SK-N-DZ (cell line): Measurements from ENCODE around the gene CD209.

Experiments used
- DNase-seq: peaks from one replicate; pipeline ENCODE4 v3.0.0-alpha.2; 2015; ENCODE audit warnings: low spot score

The CD209 gene

DNA sequence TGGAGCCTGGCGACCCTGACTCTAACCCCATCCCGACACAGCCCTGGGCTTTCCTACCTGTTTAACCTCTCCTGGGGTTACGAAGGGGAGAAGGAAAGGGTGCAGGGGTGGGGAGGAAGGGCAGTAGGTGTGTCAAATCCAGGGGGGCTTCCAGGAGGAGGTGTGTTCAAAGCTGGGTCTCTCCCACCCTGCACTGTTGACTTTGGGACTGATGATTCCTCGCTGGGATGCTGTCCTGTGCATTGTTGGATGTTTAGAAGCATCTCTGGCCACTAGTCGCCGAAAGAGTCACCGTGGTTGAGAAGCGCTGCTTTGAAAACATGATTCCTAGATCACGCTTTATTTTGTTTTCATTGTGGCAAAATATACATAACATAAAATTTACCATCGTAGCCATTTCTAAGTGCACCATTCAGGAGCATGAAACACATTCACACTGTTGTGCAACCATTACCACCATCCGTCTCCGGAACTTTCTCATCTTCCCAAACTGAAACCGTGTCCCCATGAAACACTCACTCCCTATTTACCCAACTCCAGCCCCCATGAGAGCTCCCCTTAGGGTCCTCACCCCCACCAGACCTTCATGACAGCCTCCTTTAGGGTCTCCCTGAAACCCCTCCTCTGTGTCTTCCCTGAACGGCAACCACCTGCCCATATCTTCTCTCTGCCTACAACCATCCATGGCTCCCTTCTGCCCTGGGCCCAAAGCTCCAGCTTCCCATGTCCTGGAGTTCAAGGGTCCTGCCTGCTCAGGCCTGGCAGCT lies 41.0 kb downstream of the CD209 start:
- DNase-seq, result no peak

GRCh38 chr19:7705387-7706187 lies 41.7 kb downstream of the CD209 start:
- DNase-seq, result no peak

DNA sequence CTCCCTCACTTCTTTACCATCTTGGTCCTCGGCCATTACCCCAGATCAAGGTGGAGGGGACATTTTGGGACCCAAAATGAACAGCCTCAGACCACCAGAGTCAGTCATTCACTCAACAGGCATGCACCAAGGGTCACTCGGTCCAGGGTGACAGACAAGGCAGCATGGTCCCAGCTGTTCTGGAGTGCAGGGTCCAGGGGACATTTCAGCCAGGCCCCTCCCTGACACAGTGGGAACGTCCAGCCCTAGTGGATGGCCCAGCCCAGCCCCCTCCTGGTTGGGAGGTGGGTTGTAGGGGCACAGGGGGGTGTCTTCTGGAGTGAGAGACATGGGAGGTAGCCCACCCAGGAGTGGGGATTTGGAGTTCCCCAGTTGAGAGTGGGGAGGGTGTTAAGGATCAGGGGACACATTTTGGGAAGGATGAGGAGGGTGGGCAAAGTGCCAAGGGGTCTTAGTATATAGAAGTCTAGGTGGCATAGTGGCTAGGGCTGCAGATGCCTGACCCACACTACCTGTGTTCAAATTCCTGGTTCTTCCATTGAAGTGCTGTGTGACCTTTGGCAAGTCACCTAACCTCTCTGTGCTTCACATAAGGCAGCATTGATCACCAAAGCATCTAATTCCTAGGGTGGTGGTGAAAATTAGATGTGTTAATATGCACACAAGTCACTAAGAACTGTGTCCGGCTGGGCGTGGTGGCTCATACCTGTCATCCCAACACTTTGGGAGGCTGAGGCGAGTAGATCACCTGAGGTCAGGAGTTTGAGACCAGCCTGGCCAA lies 42.9 kb downstream of the CD209 start:
- no peak for DNase-seq

DNA sequence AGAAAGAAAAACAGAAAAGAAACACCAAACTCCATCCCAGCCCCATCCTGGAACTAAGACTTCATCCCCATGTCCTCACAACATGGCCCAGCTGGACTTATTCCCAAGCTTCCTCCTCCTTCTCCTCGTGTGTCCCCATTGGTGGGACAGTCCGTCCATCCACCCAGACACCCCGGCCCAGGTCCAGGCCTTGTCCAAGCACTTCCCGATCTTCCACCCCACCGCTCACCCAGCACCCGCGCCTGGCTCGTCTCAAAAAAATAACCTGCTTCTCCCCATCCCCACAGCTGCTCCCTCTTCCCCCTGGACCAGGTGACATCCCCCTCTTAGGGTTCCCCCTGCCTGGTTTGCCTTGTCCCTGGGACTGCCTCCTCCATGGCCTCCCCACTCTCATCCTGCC lies 44.0 kb downstream of the CD209 start:
- no peak for DNase-seq

- DNase-seq, result no peak
Measured at GRCh38 chr19:7701654-7702457, 45.5 kb downstream of the CD209 start, which contains the start of gene FCER2. Gene FCER2 (minus strand): TSS chr19:7702131. CDS start chr19:7699760, 2,371 bp downstream.

GRCh38 chr19:7701049-7701653 lies 46.2 kb downstream of the CD209 start:
- no peak for DNase-seq

GRCh38 chr19:7699417-7700401 lies 47.6 kb downstream of the CD209 start:
- DNase-seq, result no peak

DNA sequence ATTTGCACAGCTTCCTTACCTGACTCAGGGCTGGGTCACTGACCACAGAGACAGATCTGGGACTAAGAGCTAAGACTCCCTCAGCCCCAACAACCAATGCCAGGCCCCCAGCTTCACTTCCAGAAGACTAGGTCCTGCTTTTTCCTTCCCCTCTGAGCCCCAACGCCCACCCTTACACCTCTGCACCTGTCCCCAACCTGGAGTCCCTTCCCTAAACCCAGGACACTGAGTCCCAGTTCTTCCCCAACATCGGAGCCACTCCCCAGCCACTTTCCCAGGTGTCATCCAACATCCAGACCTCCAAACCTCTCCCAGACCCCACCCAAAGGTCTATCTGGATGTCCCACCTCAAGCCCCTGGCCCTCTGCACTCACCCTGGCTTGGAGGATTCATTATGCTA lies 48.3 kb downstream of the CD209 start:
- no peak for DNase-seq

DNA sequence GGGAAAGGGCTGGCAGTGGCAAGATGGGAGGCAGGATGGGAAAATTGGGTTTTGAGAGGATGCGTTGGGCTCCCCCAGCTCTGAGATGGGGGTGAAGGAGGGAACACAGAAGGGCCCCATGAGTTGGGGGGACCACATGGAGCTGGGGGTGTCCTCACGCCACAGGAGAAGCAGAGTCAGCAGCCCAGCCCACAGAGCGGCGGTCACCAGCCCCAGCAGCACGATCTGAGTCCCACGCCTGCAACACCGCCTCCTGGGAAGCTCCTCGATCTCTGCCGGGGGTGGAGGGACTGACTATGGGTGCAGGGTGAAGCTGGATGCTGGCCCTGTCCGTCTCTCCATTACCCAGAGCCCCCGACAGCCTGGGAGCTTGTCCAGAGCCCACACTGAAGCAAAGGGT lies 48.8 kb downstream of the CD209 start:
- DNase-seq, result no peak

DNA sequence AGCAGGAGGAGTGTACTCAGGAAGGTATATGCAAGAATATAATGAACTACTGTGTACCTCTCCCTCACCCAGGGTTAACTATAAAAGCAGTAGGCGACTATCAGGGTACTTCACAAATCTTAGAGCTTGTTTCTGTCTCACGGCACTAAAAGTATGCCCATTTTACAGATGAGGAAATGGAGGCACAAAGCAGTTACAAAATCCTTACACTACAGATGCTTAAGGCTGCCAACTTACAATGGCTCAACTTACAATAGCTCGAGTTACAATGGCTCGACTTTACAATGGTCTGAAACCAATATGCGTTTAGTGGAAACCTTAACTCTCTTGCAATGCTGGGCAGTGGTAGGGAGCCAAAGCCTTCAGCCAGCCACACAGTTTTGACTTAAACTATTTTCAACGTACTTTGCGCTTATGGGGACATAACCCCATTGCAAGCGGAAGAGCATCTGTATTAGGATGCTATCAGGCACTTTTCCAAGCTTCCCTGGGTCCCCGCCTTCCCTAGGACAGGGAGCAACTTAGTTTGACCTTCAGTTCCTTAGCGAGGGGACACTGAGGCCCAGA lies 49.5 kb downstream of the CD209 start:
- no peak for DNase-seq

- DNase-seq, result no peak
Measured at GRCh38 chr19:7694499-7694898, 52.8 kb downstream of the CD209 start.

DNA sequence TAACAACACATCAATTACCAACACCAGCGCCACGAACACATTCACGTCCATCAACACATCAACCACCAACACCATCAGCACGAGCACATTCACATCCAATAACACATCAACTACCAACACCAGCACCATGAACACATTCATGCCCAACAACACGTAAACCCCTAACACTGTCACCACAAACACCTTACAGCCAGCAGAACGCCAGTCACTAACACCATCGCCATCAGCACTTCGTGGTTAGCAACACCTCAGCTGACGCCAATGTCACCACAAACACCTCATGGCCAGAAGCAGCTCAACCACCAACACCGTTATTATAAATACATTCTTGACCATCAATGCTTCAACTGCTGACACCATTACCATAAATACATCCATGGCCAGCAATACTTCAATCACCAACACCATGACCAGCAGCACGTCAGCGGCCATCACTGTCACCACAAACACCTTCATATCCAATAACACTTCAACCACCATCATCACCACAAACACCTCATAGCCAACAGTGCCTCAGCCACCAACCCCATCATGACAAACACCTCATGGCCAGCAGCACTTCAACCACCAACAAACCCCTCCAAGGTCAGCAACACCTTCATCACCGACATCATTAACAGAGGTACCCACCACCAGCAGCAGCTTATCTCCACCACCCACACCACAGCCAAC lies 54.8 kb downstream of the CD209 start:
- DNase-seq, result no peak

DNA sequence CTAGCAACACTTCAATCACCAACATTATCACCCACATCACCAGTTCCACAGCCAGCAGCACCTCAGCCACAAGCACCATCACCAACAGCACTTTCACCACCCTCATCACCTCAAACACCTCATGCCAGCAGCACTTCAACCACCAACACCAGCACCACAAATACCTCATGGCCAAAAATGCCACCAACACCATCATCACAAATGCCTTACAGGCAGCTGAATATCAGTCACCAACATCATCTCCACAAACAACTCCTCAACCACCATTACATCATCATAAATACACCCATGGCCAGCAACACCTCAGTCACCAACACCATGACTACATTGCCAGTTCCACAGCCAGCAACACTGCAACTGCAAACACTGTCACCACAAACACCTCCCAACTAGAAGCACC lies 55.8 kb downstream of the CD209 start:
- no peak for DNase-seq

DNA sequence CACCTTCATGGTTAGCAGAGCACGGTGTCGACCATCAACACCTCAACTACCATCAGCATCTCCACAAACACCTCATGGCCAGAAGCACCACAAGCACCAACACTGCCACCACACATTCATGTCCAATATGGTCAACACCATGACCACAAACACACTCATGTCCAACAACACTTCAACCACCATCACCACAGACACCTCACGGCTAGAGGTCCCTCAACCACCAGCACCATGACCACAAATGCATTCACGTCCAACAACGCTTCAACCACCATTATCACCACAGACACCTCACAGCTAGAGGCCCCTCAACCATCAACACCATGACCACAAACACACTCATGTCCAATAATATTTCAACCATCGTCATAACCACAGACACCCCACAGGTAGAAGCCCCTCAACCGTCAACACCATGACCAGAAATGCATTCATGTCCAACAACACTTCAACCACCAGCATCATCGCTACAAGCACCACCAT lies 56.5 kb downstream of the CD209 start:
- no peak for DNase-seq
